GM21381 (cell line): ENCODE results near the gene BST2.
"Not testable (repeated sequence)": the region's sequence is repeated elsewhere in the genome, so short reads cannot be mapped to it uniquely, and the experiment has no call there.

ENCODE experiments used
- ATAC-seq: cut with Tn5 transposase; IDR thresholded peaks from one replicate; pipeline ENCODE4 v1.9.1; 2021; ENCODE audit warnings: mild to moderate bottlenecking, moderate library complexity; ENCODE audit not compliant: unreplicated experiment

Gene BST2

DNA sequence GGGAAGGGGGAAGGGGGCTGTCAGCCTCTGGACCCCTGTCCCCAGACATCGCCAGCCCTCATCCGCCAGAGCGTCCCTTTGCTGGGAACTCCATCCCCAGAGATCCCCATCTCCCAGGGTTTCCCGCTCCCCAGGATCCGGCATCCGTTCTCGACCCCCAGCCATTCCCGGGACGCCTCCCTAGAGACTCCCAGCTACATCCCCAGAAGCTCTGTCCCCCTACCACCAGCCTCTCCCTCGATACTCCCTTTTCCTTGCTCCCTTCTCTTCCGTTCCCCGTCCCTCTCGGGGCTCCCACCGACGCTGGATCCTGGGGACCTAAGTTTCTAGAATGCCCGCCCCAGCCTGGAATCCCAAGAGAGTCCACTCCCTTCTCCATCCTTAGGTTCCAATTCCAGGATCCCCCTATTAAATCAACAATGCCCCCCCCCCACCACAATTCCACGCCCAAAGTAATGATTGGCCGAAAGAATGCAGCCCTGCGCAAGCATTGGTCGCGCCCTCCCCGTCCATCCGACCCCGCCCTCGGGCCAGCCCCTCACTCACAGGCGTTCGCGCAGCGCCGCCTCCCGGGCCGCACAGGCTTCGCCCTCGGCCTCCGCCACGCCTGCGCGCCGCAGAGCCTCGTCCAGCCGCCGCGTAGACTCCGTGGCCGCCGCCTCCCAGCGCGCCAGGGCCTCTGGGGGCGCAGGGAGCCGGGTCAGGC lies 14.6 kb downstream of the BST2 start:
- ATAC-seq: peak; percentile 92

DNA sequence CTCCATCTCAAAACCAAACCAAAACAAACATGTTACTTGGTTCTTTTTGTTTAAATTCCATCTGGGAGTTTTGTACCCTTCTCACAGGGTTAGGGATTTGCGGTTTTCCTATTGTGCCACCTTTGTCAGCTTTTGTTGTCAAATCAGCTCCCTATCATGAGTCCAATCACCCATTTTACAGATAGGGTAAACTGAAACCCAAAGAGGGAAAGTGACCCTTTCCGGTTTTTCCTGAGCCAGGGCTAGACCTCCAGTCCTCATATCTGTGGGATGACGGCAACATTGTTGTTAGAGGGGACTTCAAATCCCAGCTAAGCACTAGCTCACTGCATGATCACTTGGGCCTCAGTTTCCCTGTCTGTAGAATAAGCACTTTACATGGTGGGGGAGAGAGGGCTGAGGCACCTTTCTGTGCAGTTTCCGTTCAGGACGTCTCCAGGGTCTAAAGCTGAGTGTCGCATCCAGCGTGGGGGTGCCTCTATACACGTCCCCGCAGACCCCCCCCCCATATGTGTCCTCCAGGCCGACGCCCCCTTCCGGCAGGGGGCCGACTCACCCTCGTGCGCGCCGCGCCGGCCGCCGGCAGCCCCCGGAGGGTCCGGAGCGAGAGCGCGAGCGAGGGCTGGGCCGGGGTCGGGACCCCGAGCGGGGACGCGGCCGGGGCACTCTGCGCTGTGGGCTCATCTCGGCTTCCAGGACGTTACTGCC lies 15.3 kb downstream of the BST2 start:
- no peak for ATAC-seq

DNA sequence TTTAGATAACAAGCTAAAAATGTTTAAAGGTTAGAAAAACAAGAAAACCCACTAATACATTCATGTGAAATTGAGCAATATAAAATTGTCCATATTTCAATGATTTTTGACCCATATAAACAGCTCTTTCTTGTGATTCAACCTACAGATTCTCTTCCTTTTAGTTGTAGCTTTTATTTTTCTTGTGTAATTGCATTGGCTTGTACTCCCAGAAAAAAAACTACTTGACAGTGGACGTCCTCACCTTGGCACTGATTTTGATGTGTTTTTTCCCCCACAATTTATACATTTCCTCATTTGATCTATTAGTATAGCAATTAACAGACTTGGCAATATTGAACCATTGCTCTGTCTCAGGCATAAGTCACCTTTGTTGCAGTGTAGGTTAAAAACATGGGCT lies 16.1 kb downstream of the BST2 start:
- no peak for ATAC-seq

DNA sequence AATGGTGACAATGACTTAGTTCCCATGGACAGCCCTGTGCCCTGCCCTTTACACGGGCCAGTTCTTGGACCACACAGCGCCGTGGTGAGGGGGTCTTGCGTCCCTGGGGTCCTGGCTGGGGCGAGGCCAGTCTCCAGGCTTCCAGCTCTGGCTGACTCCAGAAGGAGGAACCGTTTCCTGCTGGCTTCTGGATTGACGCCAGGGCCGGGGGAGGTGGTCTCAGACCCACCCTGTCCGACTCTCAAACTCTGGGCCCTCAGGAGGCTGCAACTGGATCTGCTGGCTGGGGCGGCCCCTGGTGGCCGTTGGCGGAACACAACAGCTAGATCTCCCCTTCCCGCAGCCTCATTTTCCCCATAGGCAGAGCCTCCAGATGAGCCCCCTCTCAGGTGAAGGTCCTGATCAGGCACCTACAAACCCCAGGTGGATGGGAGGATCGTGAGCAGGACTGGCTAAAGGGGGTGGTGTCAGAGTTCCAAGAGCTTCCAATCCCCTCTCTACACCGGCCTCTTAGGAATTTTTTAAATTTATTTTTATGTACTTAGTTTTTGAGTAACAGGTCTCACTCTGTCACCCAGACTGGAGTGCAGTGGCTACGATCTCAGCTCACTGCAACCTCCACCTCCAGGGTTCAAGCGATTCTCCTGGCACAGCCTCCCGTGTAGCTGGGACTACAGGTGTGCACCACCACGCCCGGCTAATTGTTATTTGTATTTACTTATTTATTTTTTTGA lies 19.4 kb downstream of the BST2 start:
- ATAC-seq: no peak

DNA sequence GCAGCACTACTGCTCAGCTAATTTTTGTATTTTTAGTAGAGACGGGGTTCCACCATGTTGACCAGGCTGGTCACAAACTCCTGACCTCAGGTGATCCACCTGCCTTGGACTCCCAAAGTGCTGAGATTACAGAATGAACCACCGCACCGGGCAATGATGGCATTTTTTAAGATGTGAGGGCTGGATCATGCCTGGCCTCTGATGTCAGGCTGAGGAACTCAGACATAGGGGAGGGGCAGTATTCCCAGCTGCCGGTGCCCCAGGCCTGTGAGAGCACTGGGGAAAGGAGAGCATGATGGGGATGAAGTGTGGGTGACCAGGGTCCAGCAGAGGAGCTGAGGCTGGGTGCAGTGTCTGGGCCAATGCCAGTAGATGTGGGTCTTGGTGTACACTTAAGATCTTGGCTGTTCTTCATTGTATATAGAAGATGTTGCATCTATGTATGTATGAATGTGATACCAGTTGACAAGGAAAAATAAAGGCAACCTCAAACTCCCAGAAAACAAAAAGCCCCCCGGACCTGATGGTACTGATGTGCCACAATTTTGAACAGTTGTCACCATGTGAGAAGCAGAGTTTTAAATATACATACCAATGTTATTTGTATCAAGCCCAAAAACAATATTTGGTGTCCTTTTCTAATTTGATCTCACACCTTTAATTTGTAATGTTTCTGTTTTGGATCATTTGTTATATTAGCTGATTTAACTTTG lies 24.8 kb downstream of the BST2 start:
- no peak for ATAC-seq

DNA sequence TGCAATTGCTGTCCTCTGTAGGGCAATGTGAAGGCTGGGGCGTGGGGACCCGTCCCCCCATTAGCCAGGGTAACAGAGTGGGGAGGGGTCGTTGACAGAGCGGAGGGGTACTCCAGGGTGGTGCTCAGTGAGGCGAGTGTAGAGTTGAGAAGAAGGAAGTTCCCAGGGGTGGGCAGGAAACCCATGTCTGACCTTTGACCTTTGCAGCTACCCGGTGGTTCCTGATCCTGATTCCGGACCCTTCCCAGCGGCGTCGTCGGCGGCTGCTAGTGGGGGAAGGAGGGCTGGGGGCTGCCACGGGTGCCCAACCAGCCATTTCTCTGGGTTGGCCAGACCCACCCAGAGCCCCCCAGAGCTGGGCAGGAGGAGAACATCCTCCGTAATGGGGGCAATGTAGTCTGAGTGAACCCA lies 26.2 kb downstream of the BST2 start:
- no peak for ATAC-seq

DNA sequence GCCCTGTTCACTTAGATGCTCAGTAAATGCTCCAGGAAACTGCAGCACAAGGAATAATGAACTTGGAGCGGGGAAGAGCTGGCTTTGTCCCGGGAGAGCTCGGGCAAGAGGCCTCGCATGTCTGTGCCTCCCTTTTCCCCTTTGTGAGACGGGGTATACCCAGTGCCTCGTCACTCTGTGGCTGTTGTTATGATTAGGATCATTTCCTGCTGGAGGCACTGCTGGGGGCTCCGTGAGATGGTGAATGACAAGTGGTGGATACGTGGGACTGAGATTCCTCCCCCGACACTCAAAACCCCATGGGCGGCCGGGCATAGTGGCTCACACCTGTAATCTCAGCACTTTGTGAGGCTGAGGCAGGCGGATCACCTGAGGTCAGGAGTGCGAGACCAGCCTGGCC lies 27.2 kb downstream of the BST2 start:
- ATAC-seq: no peak

DNA sequence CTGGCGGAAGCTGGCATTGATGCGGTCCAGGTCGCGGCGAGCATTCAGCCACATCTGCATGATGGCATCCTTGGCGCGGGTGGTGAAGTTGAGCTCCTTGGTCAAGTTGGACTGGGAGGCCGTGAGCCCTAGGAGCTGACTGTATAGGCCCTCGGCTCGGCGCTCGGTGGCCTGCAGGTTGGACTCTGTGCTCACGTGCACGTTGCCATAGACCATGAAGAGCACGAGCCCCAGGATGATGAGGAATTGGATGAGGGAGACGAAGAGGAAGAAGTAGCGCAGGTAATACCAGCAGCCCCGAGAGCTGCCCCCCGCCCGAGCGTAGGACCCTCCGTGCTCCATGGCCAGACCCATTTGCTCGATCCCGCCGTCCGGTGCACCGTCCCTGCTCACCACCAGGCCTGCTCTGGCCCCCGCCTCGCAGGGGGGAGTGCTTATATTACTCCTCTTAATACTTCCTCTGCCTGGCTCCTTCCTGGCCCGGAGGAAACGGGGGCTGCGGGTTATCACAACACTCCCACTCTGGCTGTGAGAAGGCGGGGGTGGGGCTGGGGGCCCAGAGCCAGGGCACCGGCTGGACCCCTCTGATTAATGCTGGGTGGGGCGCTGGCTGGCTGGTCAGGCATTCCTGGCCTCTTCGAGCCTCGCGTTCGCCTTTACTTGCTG lies 28.4 kb downstream of the BST2 start, which contains the start of gene PLVAP:
TSS of gene PLVAP (minus strand) at position 408 of the 666 bp plus-strand sequence. CDS start at position 354, 54 bp downstream.
- no peak for ATAC-seq

DNA sequence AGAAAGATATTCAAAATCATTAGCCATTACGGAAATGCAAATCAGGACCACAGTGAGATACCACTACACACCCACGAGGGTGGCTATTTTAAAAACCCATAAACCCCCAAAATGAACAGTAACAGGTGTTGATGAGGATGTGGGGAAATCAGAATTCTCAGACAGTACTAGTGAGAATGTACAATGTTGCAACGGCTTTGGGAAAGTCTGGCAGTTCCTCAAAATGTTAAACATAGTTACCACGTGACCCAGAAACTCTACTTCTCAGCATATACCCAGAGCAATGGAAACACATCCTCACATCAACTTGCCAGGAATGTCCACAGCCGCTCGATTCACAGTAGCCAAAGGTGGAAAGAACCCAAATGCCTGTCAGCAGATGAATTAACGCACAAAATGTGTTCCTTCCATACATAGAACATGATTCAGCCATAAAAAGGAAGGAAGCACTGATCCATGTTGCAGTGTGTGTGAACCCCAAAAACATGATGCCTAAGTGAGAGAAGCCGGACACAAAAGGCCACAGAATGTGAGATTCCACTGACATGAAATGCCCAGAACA lies 35.3 kb downstream of the BST2 start:
- ATAC-seq: peak; percentile 97

DNA sequence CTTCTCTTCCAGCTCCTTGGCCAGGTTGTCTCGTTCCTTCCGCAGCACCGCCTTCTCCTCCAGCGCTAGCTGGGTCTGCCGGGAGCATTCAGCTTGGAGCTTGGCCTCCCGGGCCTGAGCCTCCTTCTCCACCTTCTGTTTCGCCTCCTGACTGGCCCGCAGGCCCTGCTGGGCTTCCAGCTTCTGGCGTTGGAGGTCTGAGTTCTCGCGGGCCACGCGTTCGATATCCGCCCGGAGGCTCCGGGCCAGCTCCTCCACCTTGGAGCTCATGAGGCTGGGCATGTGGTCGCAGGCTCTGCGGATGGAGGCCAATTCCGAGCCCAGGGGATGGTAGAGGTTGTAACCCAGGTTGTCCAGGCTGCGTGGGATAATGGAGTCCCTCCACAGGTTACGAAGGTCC lies 40.1 kb downstream of the BST2 start:
- ATAC-seq: no peak

DNA sequence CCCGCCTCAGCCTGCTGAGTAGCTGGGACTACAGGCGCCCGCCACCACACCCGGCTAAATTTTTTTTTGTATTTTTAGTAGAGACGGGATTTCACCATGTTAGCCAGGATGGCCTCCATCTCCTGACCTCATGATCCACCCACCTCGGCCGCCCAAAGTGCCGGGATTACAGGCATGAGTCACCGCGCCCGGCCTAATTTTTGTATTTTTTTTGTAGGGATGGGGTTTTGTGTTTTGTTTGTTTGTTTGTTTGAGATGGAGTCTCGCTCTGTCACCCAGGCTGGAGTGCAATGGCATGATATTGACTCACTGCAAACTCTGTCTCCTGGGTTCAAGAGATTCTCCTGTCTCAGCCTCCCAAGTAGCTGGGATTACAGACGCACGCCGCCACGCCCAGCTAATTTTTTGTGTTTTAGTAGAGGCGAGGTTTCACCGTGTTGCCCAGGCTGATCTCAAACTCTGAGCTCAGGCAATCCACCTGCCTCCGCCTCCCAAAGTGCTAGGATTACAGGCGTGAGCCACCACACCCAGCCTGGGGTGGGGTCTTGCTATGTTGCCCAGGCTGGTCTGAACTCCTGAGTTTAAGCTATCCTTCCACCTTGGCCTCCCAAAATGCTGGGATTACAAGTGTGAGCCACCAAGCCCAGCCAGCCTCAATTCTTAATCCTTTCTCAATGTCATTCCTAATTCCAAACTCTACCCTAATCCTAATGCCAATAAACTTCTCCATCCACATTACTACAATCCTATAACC lies 41.4 kb downstream of the BST2 start:
- ATAC-seq: not testable (repeated sequence)

DNA sequence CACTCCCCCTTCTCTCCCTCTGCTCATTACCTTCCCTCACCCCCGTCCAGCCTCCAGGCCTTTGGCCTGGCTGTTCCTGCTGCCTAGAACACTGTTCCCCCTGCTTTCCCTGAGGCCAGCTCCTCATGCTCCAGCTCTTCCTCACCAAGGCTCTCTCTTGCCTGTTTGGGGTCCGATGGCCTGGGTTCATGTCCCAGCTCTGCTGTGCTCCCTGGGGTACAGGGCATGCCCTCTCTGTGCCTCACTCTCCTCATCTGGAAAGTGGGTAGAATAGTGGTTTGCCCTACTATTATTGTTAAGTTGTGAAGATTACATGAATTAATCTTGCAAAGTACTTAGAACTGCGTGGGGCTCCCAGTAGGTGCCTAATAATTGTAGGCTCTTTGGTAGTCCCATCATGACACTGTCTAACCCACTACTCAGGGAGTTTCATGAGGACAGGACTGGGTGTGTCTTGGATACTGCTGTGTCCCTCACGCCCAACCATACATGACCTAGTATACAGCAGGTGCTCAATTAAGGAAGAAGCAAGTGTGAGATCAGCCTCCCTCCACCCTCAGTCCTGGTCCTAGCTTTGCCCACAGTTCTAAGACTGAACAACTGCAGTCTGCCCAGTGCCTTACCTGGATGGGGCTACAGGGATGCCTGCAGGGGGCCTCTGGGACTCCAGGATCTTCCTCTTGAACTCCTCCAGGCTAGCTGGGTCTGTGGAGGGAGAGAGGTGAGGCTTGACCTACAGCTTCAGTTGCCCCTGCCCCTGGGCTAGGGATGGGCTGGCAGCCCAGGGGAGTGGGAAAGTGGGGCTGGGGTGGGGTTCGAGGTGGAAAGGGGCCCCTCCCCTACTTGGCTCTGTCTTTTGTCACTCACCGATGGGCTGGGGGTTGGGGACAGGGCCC lies 45.3 kb downstream of the BST2 start:
- ATAC-seq: no peak

DNA sequence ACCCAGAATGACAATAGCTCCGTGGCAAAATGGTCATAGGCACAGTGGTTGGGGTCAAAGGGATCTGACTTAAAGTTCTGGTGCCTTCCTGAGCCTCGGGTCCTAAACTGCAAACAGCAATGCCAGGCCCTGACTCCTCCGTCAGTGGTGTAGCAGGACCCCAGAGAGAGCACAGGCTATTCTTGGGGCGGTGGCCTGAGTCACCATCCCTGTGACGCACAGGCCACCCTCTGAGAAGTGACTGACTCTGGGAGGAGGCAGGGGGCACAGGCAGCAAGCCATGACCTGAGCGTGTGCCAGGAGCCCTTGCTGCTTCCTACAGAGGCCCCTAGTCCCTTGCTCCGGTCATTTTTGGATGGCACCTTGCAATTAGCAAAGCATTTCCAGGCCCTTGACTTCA lies 47.0 kb downstream of the BST2 start:
- no peak for ATAC-seq

DNA sequence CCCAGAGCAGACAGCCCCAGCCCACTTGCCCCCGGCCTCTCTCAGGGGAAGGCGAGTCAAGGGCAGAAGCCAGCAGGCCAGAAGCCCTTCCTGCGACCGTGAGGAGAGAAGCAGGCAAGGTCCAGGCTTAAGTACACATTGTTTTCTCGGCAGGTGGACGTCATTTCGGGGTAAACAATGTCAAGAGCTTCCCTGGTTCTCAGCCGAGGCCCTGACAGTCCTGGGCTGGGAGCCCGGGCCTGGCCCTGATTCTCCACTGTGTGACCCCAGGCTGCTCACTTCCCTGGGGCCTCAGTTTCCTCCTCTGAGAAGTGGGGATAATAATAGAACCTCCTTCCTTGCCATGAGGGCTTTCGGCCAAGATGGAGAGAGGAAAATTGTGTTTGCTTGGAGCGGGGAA lies 47.7 kb downstream of the BST2 start:
- no peak for ATAC-seq

DNA sequence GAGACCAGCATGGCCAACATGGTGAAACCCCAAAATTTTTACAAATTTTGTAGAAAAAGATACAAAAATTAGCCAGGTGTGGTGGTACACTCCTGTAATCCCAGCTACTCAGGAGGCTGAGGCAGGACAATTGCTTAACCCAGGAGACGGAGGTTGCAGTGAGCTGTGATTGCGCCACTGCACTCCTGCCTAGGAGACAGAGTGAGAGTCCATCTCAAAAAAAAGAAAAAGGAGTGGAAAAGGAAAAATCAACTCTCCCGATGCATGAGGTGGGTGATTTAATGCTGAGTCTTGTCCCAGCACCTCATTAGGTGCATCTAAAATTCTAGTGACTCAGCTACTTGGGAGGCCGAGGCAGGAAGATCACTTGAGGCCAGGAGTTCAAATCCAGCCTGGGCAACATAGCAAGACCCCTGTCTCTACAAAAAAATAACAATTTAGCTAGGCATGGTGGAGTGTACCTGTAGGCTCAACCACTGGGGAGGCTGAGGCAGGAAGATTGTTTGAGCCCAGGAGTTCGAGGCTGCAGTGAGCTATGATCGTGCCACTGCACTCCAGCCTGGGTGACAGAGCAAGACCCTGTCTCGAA lies 48.3 kb downstream of the BST2 start:
- no peak for ATAC-seq

DNA sequence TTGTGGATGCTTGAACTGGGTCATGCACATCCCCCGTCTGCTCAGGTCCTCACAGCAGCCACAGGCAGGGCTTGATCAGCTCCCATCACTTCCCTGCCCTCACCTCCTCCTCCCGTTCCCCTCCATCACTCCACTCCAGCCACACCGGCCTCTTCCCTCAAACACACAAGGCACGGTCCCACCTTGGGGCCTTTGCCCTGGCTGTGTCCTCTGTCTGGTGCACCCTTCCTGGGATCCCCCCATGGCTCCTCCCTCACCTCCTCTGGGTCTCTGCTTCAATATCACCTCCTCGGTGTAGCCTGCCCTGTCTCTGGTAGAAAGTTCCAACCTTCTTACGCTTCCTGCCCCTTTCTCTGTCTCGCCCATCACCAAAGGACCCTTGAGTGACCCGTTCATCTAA lies 52.0 kb downstream of the BST2 start:
- no peak for ATAC-seq
